GM18505 (cell line): ENCODE measurements around the gene MATN1.
"Not testable (repeated sequence)": the region's sequence is repeated elsewhere in the genome, so short reads cannot be mapped to it uniquely, and the experiment has no call there.

Source experiments
- ATAC-seq: cut with Tn5 transposase; IDR thresholded peaks from one replicate; pipeline ENCODE4 v1.9.1; 2021; ENCODE audit not compliant: unreplicated experiment
- POLR2A ChIP-seq: IDR thresholded peaks from 4 replicates; pipeline ENCODE4 v1.6.1; 2011; ENCODE audit warnings: borderline replicate concordance; ENCODE audit not compliant: insufficient read depth, insufficient read length; ENCODE audit errors: extremely low read depth

The MATN1 gene

GRCh38 chr1:30693822-30694221 is 29.6 kb downstream of the MATN1 start:
- TF ChIP-seq POLR2A = no peak
- ATAC-seq = no peak

GRCh38 chr1:30693366-30693765 is 30.0 kb downstream of the MATN1 start:
- no peak for ATAC-seq
- TF ChIP-seq POLR2A = no peak

GRCh38 chr1:30692948-30693301 is 30.5 kb downstream of the MATN1 start:
- ATAC-seq = no peak
- TF ChIP-seq POLR2A = no peak

- no peak for ATAC-seq
- TF ChIP-seq POLR2A = no peak
Observed at GRCh38 chr1:30692201-30692947, 31.0 kb downstream of the MATN1 start.

- no peak for TF ChIP-seq POLR2A
- ATAC-seq = no peak
Observed at GRCh38 chr1:30691480-30691879, 31.9 kb downstream of the MATN1 start.

GRCh38 chr1:30689901-30690645 is 33.3 kb downstream of the MATN1 start:
- TF ChIP-seq POLR2A = no peak
- ATAC-seq = no peak

- no peak for TF ChIP-seq POLR2A
- no peak for ATAC-seq
Observed at GRCh38 chr1:30688920-30689794, 34.2 kb downstream of the MATN1 start.

GRCh38 chr1:30688516-30688915 is 34.9 kb downstream of the MATN1 start:
- not testable (repeated sequence) for ATAC-seq

- TF ChIP-seq POLR2A = no peak
- ATAC-seq = no peak
Observed at GRCh38 chr1:30687886-30688285, 35.5 kb downstream of the MATN1 start.

GRCh38 chr1:30686236-30686935 is 37.0 kb downstream of the MATN1 start:
- no peak for TF ChIP-seq POLR2A
- ATAC-seq = no peak

- no peak for TF ChIP-seq POLR2A
Observed at GRCh38 chr1:30685796-30686165, 37.6 kb downstream of the MATN1 start.

GRCh38 chr1:30684881-30685795 is 38.2 kb downstream of the MATN1 start:
- no peak for TF ChIP-seq POLR2A
- no peak for ATAC-seq

More at GRCh38 chr1:30685796-30686165, 37.6 kb downstream of the MATN1 start:
- ATAC-seq = no peak

GRCh38 chr1:30684259-30684658 is 39.1 kb downstream of the MATN1 start:
- no peak for TF ChIP-seq POLR2A
- ATAC-seq = no peak

- ATAC-seq = no peak
- no peak for TF ChIP-seq POLR2A
Observed at GRCh38 chr1:30683699-30684098, 39.7 kb downstream of the MATN1 start.
